Esophagus squamous epithelium (tissue), 5 donors: Measurements from ENCODE around the gene IFITM2. TPM values are rescaled to one million over a fixed set of nuclear protein-coding genes. Genes with fewer than 3 reads are reported as not detected.

Experiments used
- DNase-seq: peaks from one replicate; lab custom pipeline; 2025; lab: John Stamatoyannopoulos, UW
- H3K27ac ChIP-seq, 4 donors: fragments of 200-600 bp; sonication (generic); one replicate each; pipeline ENCODE4 v1.5.1; 2016 to 2019; ENCODE audit warnings: mild to moderate bottlenecking in 1 of 4
- H3K27me3 ChIP-seq, 4 donors: fragments of 200-600 bp; sonication (generic); 1 replicate in 3 of 4; 2 replicates in 1 of 4; pipeline versions ENCODE4 v1.5.1 to v1.6.0; 2017 to 2021; ENCODE audit warnings: antibody characterized with exemption in 1 of 4
- H3K36me3 ChIP-seq, 3 donors: fragments of 200-600 bp; sonication (generic); one replicate each; pipeline ENCODE4 v1.5.1; 2016 to 2019
- H3K4me1 ChIP-seq, 3 donors: fragments of 200-600 bp; sonication (generic); one replicate each; pipeline ENCODE4 v1.5.1; 2017 to 2019
- H3K4me3 ChIP-seq, 4 donors: fragments of 200-600 bp; sonication (generic); 1 replicate in 3 of 4; 2 replicates in 1 of 4; pipeline ENCODE4 v1.5.1; 2016 to 2019; ENCODE audit warnings: mild to moderate bottlenecking in 2 of 4, moderate library complexity in 1 of 4
- H3K9me3 ChIP-seq, 3 donors: fragments of 200-600 bp; sonication (generic); one replicate each; pipeline ENCODE4 v1.5.1; 2016 to 2019
- CTCF ChIP-seq, 6 experiments: fragments of 450-650 bp in 4 of 6; fragments of 200-600 bp in 2 of 6; sonication (generic) in 2 of 6; IDR thresholded peaks; one replicate each; pipeline ENCODE4 v1.5.1; 2016 to 2019; ENCODE audit warnings: antibody characterized with exemption in 6 of 6, mild to moderate bottlenecking in 4 of 6, moderate library complexity in 4 of 6
- POLR2A ChIP-seq, 4 donors: fragments of 450-650 bp; IDR thresholded peaks; one replicate each; pipeline ENCODE4 v1.6.1; 2017; ENCODE audit warnings: antibody characterized with exemption in 4 of 4, mild to moderate bottlenecking in 4 of 4, moderate library complexity in 3 of 4
- WGBS, 2 donors: methylation state at CpG; one replicate each; pipeline ENCODE4 v1.1.5; 2018; 5-methylcytosine and 5-hydroxymethylcytosine counted together
- intact Hi-C: fragments of 100-400 bp; cut with DNase I; formaldehyde crosslinking; loops from one replicate; pipeline ENCODE4 v1.15.0; 2022
- total RNA-seq, 4 donors: library from RNA; depleted of rRNA; stranded (reverse); fragments of >200 nt; gene quantifications; one replicate each; pipeline ENCODE4 v1.1.0, GENCODE V29; 2016
- donor health status: DM: yes; HTN: yes; CAD: no.

Gene IFITM2
- total RNA-seq, 4 donors from 2014 or later = 14.4 to 67.5 (median 50.3) TPM

GRCh38 chr11:339963-340362, 32.3 kb downstream of the IFITM2 start:
- no peak for TF ChIP-seq CTCF (IDR thresholded peaks at IDR 0.05)
- no peak for TF ChIP-seq POLR2A (IDR thresholded peaks at IDR 0.05)
- Histone ChIP-seq H3K9me3 (no peaks in the 10 kb centered on the region), H3K27me3 (peaks cover 0 to 26% (median 0%) of the 10 kb centered on the region in 4 donors), H3K4me1 (peaks cover 4 to 33% (median 17%) of the 10 kb centered on the region in 3 donors), H3K36me3 (no peaks in the 10 kb centered on the region), H3K27ac (no peak overlapping the region), H3K4me3 (no peak overlapping the region)
- no peak for DNase-seq
- WGBS, 2 donors = 92 to 93% methylated on average over 2 of the region's 2 CpGs
- intact Hi-C loops = no loop called here

GRCh38 chr11:340539-341512, 33.2 kb downstream of the IFITM2 start:
- Histone ChIP-seq H3K27ac (no peak overlapping the region), H3K4me3 (no peak overlapping the region), H3K4me1 (peaks cover 4 to 24% (median 11%) of the 10 kb centered on the region in 3 donors), H3K9me3 (no peaks in the 10 kb centered on the region), H3K36me3 (no peaks in the 10 kb centered on the region), H3K27me3 (peaks cover 0 to 30% (median 0%) of the 10 kb centered on the region in 4 donors)
- DNase-seq = no peak
- intact Hi-C loops = no loop called here
- TF ChIP-seq CTCF (IDR thresholded peaks at IDR 0.05) (no peak), POLR2A (IDR thresholded peaks at IDR 0.05) (no peak)
- 53 to 59% methylated on average over 5 of the region's 5 CpGs for WGBS, 2 donors

- Histone ChIP-seq H3K27ac (peak overlapping the region in 3 of 4 donors; percentile 34 to 50 (median 50)), H3K27me3 (peaks cover 0 to 38% (median 0%) of the 10 kb centered on the region in 4 donors), H3K4me3 (no peak overlapping the region), H3K36me3 (no peaks in the 10 kb centered on the region), H3K9me3 (no peaks in the 10 kb centered on the region), H3K4me1 (peaks cover 3 to 12% (median 4%) of the 10 kb centered on the region in 3 donors)
- TF ChIP-seq POLR2A (IDR thresholded peaks at IDR 0.05) (no peak), CTCF (IDR thresholded peaks at IDR 0.05) (no peak)
- DNase-seq = no peak
- 16 to 52% methylated on average over 2 to 3 of the region's 3 CpGs for WGBS, 2 donors
- intact Hi-C loops = no loop called here
Measured at GRCh38 chr11:342328-342727, 34.7 kb downstream of the IFITM2 start.

GRCh38 chr11:344836-345578, 37.4 kb downstream of the IFITM2 start:
- TF ChIP-seq CTCF (IDR thresholded peaks at IDR 0.05) (no peak), POLR2A (IDR thresholded peaks at IDR 0.05) (no peak)
- 92% methylated on average over 11 of the region's 11 CpGs for WGBS, 2 donors
- Histone ChIP-seq H3K36me3 (no peaks in the 10 kb centered on the region), H3K4me3 (no peak overlapping the region), H3K4me1 (peaks cover 3 to 12% (median 4%) of the 10 kb centered on the region in 3 donors), H3K27me3 (peaks cover 0 to 43% (median 0%) of the 10 kb centered on the region in 4 donors), H3K9me3 (no peaks in the 10 kb centered on the region), H3K27ac (no peak overlapping the region)
- DNase-seq = no peak
- intact Hi-C loops = no loop called here
